Gastroesophageal sphincter (tissue), 4 donors: ENCODE measurements around the gene RGS11. TPM values are rescaled to one million over a fixed set of nuclear protein-coding genes. Genes with fewer than 3 reads are reported as not detected.

ENCODE experiments used
- ATAC-seq: fragments of 150-250 bp; one replicate; pipeline ENCODE4 v1.9.1; 2016; ENCODE audit warnings: mild to moderate bottlenecking, moderate library complexity
- H3K27ac ChIP-seq, 4 donors: fragments of 200-600 bp; sonication (generic) in 3 of 4; 1 replicate in 3 of 4; 2 replicates in 1 of 4; pipeline ENCODE4 v1.5.1; 2016 to 2019
- H3K27me3 ChIP-seq: fragments of 200-600 bp; sonication (generic); one replicate; pipeline ENCODE4 v1.5.1; 2019
- H3K36me3 ChIP-seq, 2 donors: fragments of 200-600 bp; sonication (generic); one replicate each; pipeline ENCODE4 v1.5.1; 2019; ENCODE audit warnings: control low read depth in 1 of 2
- H3K4me1 ChIP-seq, 3 donors: fragments of 200-600 bp; sonication (generic); 1 replicate in 2 of 3; 2 replicates in 1 of 3; pipeline ENCODE4 v1.5.1; 2016 to 2019; ENCODE audit warnings: control low read depth in 2 of 3
- H3K4me3 ChIP-seq, 2 donors: fragments of 200-600 bp; sonication (generic); one replicate each; pipeline ENCODE4 v1.5.1; 2019; ENCODE audit warnings: mild to moderate bottlenecking in 1 of 2, moderate library complexity in 1 of 2
- H3K9me3 ChIP-seq, 3 donors: fragments of 200-600 bp; sonication (generic); one replicate each; pipeline ENCODE4 v1.5.1; 2017 to 2019; ENCODE audit warnings: control low read depth in 2 of 3
- EP300 ChIP-seq: sonication (generic); formaldehyde crosslinking; IDR thresholded peaks from one replicate; pipeline ENCODE4 v1.6.1; 2017; ENCODE audit warnings: antibody characterized with exemption, mild to moderate bottlenecking
- POLR2A ChIP-seq, 2 donors: fragments of 450-650 bp; IDR thresholded peaks; one replicate each; pipeline ENCODE4 v1.6.1; 2017; ENCODE audit warnings: antibody characterized with exemption in 2 of 2, mild to moderate bottlenecking in 2 of 2, moderate library complexity in 1 of 2
- POLR2AphosphoS5 ChIP-seq: sonication (generic); formaldehyde crosslinking; IDR thresholded peaks from one replicate; pipeline ENCODE4 v1.6.1; 2017; ENCODE audit warnings: antibody characterized with exemption
- WGBS, 2 donors: methylation state at CpG; one replicate each; pipeline ENCODE4 v1.1.5; 2018; ENCODE audit warnings: low coverage in 1 of 2; 5-methylcytosine and 5-hydroxymethylcytosine counted together
- total RNA-seq, 4 donors: library from RNA; depleted of rRNA; stranded (reverse); fragments of >200 nt; gene quantifications; one replicate each; pipeline ENCODE4 v1.1.0, GENCODE V29; 2016
- TF ChIP-seq, protein P1 (sequence below), 4 experiments: fragments of 200-600 bp in 2 of 4; fragments of 450-650 bp in 2 of 4; sonication (generic) in 1 of 4; IDR thresholded peaks; one replicate each; pipeline ENCODE4 v1.5.1; 2017 to 2019; ENCODE audit warnings: antibody characterized with exemption in 4 of 4, mild to moderate bottlenecking in 2 of 4, moderate library complexity in 2 of 4

The RGS11 gene
- total RNA-seq, 4 donors from 2014 or later = 3.0 to 11.5 (median 10.1) TPM

DNA sequence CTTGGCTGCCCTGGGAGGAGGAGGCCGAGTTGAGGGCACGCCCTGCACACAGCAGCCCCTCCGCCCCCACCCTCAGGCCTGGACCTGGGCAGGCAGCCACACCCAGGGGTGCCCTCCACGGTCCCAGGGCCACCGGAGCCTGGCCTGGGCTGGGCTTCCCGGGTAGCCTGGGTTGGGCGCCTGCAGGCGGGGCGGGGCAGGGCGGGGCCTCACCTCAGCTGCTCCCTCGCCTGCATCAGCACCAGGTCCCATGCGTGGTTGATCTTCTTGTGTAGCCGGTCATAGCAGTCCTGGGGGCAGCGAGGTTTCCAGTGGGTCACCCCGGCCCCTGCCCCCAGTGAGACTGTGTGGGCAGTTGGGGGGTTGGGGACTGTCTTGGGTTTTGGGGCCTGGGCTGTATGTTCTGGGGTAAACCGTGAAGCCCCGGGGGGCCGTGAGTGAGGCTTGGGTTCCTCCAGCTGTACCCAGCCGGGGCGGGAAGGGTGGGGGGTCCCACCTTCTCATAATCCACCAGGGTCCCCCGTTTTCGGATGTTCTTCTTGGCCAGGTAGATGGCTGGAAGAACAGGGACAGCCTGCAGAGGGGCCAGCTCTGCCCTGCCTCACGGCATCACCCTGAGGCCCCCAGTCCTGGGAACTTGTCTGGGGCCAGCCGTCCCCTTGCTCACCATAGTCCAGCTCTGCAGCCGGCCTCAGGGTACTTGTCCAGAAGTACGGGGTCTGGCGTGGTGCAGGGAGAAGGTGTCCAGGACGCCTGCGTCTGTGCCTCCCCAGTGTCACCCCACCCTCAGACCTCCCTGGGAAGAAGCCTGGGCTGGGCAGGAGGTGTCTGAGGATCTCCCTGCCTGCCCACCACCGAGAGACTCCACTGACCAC is 2.0 kb downstream of the RGS11 start:
- TF ChIP-seq POLR2AphosphoS5 (no peak), POLR2A (IDR thresholded peaks at IDR 0.05) (no peak), EP300 (no peak)
- TF ChIP-seq, protein P1, sequence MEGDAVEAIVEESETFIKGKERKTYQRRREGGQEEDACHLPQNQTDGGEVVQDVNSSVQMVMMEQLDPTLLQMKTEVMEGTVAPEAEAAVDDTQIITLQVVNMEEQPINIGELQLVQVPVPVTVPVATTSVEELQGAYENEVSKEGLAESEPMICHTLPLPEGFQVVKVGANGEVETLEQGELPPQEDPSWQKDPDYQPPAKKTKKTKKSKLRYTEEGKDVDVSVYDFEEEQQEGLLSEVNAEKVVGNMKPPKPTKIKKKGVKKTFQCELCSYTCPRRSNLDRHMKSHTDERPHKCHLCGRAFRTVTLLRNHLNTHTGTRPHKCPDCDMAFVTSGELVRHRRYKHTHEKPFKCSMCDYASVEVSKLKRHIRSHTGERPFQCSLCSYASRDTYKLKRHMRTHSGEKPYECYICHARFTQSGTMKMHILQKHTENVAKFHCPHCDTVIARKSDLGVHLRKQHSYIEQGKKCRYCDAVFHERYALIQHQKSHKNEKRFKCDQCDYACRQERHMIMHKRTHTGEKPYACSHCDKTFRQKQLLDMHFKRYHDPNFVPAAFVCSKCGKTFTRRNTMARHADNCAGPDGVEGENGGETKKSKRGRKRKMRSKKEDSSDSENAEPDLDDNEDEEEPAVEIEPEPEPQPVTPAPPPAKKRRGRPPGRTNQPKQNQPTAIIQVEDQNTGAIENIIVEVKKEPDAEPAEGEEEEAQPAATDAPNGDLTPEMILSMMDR (IDR thresholded peaks at IDR 0.05) = no peak
- WGBS, 2 donors = no CpG with 5 or more reads among the region's 30 CpGs
- H3K27me3 ChIP-seq = peaks cover 11% of the 10 kb centered on the region
- no peak for ATAC-seq
- no peak overlapping the region for H3K27ac ChIP-seq
- peaks cover 0 to 21% (median 6%) of the 10 kb centered on the region in 3 donors for H3K4me1 ChIP-seq
- H3K36me3 ChIP-seq = no peaks in the 10 kb centered on the region
- H3K9me3 ChIP-seq = no peaks in the 10 kb centered on the region
- no peak overlapping the region for H3K4me3 ChIP-seq

GRCh38 chr16:272633-273546 is 2.9 kb downstream of the RGS11 start:
- Histone ChIP-seq H3K4me3 (no peak overlapping the region), H3K27me3 (peaks cover 11% of the 10 kb centered on the region), H3K4me1 (peaks cover 0 to 21% (median 6%) of the 10 kb centered on the region in 3 donors), H3K9me3 (no peaks in the 10 kb centered on the region), H3K36me3 (no peaks in the 10 kb centered on the region), H3K27ac (no peak overlapping the region)
- ATAC-seq = no peak
- TF ChIP-seq POLR2A (IDR thresholded peaks at IDR 0.05) (no peak), EP300 (no peak), POLR2AphosphoS5 (no peak)
- TF ChIP-seq, protein P1 (IDR thresholded peaks at IDR 0.05) = no peak
- 20 to 76% methylated on average over 2 to 13 of the region's 36 CpGs for WGBS, 2 donors

DNA sequence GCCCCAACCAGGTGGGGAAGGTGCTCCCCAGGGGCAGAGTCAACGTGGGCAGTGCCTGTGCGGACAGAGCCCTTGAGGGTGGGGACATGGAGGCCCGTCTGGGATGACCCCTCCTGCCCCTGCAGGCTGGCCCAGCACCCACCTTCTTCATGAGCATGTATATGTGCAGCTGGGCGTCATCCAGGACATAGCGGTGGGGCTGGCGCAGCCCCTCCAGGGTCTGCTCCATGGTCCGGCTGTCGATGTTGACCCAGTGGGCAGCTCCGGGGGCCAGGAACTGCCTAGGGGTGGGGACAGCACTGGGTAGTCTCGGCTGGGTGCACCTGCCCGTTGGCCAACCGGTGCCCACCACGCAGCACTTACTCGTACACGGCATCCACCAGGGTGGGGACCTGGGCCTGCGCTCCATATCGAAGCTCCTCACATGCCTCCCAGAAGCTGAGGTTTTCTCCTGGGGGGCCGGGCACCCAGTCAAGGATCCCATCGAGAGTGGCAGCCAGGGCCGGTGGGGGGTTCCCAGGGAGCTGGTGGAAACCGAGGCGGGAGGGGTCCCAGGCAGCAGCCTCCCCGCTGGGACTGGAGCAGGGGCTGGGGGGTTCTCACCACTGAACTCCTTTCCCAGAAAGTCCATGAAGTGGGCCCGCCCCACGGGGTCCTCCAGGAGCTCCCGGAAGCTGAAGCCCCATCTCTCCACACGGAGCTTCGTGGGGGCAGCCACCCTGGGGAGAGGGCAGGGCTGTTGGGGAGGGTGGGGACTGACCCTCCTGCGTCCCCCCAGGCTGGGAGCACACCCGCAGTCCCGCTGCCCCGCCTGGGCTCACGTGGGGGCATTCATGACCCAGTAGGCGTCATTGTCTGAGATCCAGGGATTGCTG is 5.1 kb downstream of the RGS11 start:
- H3K36me3 ChIP-seq = peaks cover 0 to 3% of the 10 kb centered on the region in 2 donors
- no peaks in the 10 kb centered on the region for H3K9me3 ChIP-seq
- H3K27me3 ChIP-seq = peaks cover 11% of the 10 kb centered on the region
- no peak overlapping the region for H3K4me3 ChIP-seq
- TF ChIP-seq POLR2AphosphoS5 (no peak), EP300 (no peak), POLR2A (IDR thresholded peaks at IDR 0.05) (no peak)
- TF ChIP-seq, protein P1 (IDR thresholded peaks at IDR 0.05) = no peak
- peaks cover 0 to 12% (median 6%) of the 10 kb centered on the region in 3 donors for H3K4me1 ChIP-seq
- ATAC-seq = no peak
- H3K27ac ChIP-seq = no peak overlapping the region
- WGBS, 2 donors = 80% methylated on average over 1 of the region's 34 CpGs; no CpG with 5 or more reads in 1 of the 2 donors

- peaks cover 0 to 17% of the 10 kb centered on the region in 2 donors for H3K36me3 ChIP-seq
These were observed 6.5 kb downstream of the RGS11 start for GRCh38 chr16:269061-269796.

More at GRCh38 chr16:269061-269796, 6.5 kb downstream of the RGS11 start:
- Histone ChIP-seq H3K9me3 (no peaks in the 10 kb centered on the region), H3K4me3 (no peak overlapping the region), H3K4me1 (peaks cover 0 to under 1% (median 0%) of the 10 kb centered on the region in 3 donors), H3K27ac (no peak overlapping the region), H3K27me3 (no peaks in the 10 kb centered on the region)
- no CpG with 5 or more reads among the region's 24 CpGs for WGBS, 2 donors
- no peak for TF ChIP-seq EP300
- TF ChIP-seq POLR2AphosphoS5 = no peak
- TF ChIP-seq, protein P1 (IDR thresholded peaks at IDR 0.05) = no peak
- TF ChIP-seq POLR2A (IDR thresholded peaks at IDR 0.05) = no peak
- no peak for ATAC-seq
